GM21390 (cell line): ENCODE data around the gene TK1.
"Not testable (repeated sequence)": the region's sequence is repeated elsewhere in the genome, so short reads cannot be mapped to it uniquely, and the experiment has no call there.

Source experiments
- ATAC-seq: cut with Tn5 transposase; IDR thresholded peaks from one replicate; pipeline ENCODE4 v1.9.1; 2021; ENCODE audit not compliant: unreplicated experiment

Gene TK1

GRCh38 chr17:78186692-78187595, at the start of gene TK1, which contains the start of gene AFMID:
TSS of gene TK1 (minus strand) at chr17:78187052. CDS start at chr17:78186994, 58 bp downstream.
TSS of gene AFMID (plus strand) at chr17:78187362. CDS start at chr17:78187371, 9 bp downstream.
- peak; percentile 91 for ATAC-seq

GRCh38 chr17:78235885-78236284, 49.0 kb upstream of the TK1 start:
- ATAC-seq, result no peak

DNA sequence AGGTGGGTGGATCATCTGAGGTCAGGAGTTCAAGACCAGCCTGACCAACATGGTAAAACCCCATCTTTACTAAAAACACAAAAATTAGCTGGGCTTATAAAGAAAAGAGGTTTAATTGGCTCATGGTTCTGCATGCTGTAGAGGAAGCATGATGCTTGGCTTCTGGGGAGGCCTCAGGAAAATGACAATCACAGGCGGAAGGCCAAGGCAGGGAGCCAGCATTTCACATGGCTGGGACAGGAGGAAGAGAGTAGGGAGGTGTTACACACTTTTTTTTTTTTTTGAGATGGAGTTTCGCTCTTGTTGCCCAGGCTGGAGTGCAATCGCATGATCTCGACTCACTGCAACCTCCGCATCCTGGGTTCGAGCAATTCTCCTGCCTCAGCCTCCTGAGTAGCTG, 48.2 kb upstream of the TK1 start:
- ATAC-seq, result not testable (repeated sequence)

GRCh38 chr17:78234261-78234865, 47.5 kb upstream of the TK1 start:
- no peak for ATAC-seq

DNA sequence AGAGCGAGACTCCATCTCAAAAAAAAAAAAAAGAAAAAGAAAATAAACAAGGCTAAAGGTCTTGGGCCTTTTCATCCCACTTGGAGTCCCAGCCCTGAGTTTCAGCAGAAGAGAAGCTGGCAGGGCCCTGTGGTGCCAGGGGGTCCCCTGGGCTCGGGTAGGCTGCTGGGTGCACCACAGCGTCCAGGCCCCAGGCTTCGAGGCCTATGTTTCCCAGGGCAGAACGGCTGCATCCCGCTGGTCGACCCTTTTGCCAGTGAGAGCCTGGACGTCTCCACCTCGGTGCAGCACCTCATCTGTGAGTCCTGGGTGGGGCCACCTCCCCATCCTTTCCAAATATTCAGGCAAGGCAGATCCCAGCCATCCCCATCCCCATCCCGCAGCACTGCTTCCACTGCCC, 46.8 kb upstream of the TK1 start:
- no peak for ATAC-seq

GRCh38 chr17:78232859-78233173, 46.0 kb upstream of the TK1 start:
- no peak for ATAC-seq

DNA sequence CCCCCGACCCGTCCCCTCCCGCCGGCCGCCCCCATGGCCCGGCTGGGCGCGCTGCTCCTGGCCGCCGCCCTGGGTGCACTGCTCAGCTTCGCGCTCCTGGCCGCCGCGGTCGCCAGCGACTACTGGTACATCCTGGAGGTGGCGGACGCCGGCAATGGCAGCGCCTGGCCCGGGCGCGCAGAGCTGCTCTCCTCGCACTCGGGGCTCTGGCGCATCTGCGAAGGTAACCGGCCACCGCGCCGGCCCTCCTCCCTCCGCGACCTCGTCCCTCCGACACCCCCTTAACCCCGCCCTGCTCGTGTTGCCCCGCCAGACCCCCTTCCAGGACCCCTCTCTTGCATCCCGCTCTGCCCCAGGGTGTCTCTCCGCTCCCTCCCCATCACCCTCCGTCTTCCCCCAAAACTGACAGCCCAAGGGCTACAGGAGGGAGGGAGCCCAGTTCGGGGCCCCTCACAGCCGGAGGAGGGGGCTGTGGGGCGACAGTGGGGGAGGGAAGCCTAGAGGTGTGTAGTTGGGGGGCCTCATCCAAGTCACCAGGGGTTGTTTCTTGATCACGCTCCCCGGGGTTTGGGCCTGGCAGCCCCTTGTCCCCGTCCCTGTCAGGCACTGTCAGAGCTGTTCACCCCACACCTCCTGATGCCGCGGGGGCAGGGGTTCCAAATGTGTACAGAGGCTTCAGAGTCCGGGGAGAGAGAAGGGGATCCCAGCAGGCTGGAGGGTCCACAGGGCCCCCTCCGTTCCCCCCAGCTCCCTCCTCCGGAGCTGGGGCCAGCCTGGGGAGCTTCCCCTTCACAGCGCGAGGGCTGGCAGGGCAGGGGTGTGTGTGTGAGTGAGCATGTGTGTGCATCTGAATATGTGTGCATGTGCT, 45.4 kb upstream of the TK1 start:
- no peak for ATAC-seq

GRCh38 chr17:78230996-78231935, 44.4 kb upstream of the TK1 start, which contains the start of gene TMEM235:
TSS of gene TMEM235 (plus strand) at chr17:78231631. CDS start at chr17:78232024, 393 bp downstream.
- no peak for ATAC-seq

- ATAC-seq, result no peak
Measured at GRCh38 chr17:78230252-78230962, 43.6 kb upstream of the TK1 start.

DNA sequence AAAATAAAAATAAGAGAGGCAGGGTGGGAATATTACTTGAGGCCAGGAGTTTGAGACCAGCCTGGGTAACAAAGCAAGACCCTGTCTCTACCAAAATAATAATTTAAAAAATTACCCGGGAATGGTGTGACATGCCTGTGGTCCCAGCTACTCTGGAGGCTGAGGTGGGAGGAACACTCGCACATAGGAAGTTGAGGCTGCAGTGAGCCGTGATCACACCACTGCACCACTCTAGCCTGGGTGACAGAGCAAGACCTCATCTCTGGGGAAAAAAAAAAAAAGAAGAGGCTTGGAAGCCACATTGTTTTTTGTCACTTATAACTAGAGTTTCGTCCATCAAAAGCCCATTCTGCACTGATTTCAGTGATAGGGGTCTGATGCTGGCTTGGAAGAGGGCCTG, 41.3 kb upstream of the TK1 start:
- no peak for ATAC-seq

- no peak for ATAC-seq
Measured at GRCh38 chr17:78227455-78227916, 40.6 kb upstream of the TK1 start.

GRCh38 chr17:78226759-78227454, 40.1 kb upstream of the TK1 start:
- no peak for ATAC-seq

DNA sequence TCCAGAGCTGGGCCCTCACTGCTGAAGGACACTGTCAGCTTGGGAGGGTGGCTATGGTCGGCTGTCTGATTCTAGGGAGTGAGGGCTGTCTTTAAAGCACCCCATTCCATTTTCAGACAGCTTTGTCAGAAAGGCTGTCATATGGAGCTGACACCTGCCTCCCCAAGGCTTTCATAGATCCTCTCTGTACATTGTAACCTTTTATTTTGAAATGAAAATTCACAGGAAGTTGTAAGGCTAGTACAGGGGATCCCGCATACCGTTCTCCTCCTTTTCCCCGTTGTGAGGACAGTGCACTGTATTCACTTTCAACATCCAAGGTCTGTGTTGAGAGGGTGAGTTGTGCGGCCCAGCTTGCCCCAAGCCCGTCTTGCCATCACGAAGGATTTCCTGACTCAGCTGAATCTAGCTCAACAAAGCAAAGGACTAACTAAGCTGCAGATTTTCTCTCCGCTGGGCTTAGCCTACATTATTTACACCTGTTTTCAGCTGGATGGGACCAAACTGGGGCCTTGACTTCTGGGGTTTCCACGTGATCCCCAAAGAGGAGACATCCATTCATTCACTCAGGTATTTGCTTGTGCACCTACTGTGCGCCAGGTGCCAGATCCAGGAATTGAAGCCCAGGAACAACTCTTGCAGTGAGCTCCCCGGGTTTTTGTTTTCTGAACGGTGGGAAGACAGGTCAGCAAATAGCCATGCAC, 39.4 kb upstream of the TK1 start:
- no peak for ATAC-seq

DNA sequence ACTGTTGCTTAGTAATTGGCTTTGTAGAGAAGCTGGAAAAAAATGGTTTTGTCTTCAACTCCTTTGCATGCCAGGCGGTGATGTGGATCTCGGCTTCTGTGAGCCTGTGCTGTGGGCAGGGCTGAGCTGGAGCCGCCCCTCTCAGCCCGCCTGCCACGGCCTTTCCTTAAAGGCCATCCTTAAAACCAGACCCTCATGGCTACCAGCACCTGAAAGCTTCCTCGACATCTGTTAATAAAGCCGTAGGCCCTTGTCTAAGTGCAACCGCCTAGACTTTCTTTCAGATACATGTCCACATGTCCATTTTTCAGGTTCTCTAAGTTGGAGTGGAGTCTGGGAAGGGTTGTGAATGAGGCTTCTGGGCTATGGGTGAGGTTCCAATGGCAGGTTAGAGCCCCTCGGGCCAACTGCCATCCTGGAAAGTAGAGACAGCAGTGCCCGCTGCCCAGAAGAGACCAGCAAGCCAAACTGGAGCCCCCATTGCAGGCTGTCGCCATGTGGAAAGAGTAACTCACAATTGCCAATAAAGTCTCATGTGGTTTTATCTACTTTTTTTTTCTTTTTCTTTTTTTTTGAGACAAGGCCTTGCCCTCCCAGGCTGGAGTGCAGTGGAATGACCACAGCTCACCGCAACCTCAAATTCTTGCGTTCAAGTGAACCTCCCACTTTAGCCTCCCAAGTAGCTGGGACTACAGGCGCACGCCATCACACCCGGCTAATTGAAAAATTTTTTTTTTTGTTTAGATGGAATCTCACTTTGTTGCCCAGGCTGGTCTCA, 38.4 kb upstream of the TK1 start:
- no peak for ATAC-seq

DNA sequence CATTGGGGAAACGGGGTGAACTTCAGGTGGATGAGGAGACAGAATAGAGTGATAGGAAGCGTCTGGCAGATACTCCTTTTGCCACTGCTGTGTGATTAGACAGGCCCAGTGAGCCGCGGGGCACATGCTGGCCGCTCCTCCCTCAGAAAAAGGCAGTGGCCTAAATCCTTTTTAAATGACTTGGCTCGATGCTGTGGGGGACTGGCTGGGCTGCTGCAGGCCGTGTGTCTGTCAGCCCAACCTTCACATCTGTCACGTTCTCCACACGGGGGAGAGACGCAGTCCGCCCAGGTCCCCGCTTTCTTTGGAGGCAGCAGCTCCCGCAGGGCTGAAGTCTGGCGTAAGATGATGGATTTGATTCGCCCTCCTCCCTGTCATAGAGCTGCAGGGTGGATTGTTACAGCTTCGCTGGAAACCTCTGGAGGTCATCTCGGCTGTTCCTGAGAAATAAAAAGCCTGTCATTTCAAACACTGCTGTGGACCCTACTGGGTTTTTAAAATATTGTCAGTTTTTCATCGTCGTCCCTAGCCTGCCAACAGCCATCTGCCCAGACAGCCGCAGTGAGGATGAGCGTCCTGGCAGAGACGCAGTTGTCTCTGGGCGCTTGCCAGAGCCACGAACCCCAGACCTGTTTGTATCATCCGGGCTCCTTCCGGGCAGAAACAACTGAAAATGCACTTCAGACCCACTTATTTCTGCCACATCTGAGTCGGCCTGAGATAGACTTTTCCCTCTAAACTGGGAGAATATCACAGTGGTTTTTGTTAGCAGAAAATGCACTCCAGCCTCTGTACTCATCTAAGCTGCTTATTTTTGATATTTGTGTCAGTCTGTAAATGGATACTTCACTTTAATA, 37.6 kb upstream of the TK1 start:
- no peak for ATAC-seq

- no peak for ATAC-seq
Measured at GRCh38 chr17:78223765-78224164, 36.9 kb upstream of the TK1 start.

DNA sequence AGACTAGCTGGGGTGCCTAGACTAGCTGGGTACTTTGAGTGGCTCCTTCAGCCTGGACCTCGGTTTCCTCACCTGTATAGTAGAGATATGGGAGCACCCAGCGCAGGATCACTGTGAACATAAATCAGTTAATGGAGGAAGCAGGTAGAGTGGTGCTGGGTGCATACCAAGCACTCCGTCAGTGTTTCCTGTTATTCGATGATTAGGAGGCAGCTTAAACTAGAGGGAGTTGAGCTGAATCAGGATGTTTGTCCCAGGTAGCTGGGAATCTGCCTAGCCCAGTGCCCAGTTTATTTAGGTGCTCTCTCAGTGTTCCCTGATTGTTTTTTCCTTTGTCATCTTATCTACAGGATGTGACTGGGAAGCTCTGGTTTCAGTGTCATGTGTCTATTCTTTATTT, 36.2 kb upstream of the TK1 start:
- ATAC-seq, result no peak
